ENCODE data around the gene KATNBL1.

Gene KATNBL1, protein sequence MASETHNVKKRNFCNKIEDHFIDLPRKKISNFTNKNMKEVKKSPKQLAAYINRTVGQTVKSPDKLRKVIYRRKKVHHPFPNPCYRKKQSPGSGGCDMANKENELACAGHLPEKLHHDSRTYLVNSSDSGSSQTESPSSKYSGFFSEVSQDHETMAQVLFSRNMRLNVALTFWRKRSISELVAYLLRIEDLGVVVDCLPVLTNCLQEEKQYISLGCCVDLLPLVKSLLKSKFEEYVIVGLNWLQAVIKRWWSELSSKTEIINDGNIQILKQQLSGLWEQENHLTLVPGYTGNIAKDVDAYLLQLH

DNA sequence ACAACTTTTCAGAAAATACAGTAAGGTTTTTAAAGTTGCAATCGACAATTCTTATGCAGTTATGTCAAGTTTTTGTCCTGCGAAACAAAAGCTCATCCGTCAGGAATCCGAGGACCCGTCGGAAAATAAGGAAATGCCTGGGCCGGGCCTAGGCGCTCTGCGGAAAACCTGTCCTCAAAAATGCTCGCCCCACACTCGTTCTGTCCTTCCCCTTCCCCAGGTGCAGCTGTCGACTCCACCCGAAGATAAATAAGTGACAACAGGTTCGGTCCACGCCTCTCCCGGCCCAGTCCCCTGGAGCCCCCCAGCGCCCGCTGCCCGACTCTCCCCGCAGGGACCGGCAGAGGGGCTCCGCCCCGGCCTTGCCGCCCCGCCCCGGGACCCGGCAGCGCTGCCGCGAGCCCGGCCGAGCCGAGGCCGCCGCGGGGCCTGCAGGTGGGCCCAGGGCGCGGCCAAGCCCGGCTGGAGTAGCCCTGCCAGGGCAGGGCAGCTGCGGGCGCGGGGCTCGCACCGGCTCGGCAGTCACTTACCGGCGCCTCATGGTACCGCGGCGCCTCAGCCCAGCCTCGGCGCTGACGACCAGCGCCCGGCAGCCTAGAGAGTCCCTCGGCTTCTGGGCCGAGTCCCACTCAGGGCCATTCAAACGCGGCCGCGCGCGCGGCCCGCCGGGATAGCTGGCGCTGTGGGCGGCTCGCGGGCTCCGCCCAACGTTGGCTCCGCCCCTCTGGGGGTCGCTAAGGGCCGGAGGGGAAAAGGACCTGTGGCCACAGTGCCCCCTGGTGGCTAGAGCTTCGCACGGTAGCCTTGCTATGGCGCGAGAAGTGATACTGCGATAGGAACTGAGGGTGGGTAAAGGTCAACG lies at the start of gene KATNBL1:
Gene KATNBL1, minus strand, starts transcription at position 676 of the 862 bp plus-strand sequence. CDS start 46,420 bp downstream, outside the sequence.
- peak; percentile 94 to 99 for DNase-seq

DNA sequence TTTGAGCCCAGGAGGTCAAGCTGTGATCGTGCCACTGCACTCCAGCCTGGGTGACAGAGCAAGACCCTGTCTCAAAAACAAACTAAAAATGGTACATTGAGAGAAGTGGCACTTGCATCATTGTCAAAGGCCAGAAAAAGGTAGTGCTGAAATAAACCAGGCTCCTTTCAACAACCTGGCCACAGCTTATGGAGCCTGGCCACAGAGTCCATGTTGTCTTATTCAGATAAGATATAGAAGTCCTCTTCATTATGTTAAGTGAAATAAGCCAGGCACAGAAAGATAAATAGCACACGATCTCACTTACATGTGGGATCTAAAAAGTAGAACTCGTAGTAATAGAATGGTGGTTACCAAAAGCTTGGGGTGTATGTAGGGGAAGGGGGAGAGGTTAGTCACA lies 49.7 kb upstream of the KATNBL1 start:
- no peak for DNase-seq

DNA sequence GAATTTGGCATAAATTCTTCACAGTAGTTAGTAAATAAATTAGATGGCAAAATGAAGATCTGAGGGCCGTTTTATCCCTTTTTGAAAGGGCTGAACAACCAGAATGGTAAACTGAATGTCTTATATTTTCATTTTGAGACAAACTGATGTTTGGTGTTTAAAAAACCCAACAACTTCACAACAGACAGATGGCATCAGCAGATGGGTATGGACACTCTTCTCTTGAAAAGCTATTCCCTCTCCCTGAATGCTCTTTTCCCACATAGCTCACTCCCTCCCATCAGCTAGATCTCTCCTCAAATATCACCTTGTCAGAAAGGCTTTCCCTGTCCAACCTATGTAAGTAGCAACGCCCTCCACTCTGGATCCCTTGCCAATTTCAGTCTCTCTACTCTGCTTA lies 48.3 kb upstream of the KATNBL1 start:
- DNase-seq = no peak

DNA sequence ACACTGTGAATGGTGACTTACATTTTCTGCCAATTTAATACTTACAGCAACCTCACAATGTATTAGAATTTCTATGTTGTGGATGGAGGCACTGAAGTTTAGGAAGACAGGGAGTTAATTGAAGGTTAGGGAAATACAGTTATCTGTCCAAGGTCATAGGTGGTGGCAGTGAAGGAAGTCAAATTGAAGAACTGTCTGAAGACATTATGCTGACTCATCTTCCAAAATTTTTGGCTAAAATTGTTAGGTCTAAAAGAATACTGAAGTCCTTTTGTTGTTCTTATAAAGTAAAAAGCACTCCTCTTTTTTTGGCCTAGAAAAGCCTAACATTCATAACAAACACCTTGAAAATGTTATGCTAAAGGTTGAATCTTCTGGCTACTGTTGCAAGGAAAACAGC lies 42.6 kb upstream of the KATNBL1 start:
- DNase-seq = no peak

DNA sequence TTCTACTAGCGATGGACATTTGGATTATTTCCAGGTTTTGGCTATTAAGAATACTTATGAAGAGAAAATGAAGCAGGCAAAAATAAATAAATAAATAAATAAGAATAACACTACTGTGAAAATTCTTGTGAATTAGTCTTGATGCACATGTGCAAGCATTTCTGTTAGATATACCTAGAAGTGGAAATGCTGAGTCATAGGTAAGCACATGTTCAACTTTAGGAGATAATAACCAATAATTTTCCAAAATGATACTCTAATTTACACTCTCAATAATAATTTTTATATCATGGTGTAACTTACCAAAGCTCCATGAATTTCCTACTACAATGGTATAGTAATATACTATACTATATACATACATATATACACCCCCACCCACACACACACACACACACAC lies 38.3 kb upstream of the KATNBL1 start:
- no peak for DNase-seq

DNA sequence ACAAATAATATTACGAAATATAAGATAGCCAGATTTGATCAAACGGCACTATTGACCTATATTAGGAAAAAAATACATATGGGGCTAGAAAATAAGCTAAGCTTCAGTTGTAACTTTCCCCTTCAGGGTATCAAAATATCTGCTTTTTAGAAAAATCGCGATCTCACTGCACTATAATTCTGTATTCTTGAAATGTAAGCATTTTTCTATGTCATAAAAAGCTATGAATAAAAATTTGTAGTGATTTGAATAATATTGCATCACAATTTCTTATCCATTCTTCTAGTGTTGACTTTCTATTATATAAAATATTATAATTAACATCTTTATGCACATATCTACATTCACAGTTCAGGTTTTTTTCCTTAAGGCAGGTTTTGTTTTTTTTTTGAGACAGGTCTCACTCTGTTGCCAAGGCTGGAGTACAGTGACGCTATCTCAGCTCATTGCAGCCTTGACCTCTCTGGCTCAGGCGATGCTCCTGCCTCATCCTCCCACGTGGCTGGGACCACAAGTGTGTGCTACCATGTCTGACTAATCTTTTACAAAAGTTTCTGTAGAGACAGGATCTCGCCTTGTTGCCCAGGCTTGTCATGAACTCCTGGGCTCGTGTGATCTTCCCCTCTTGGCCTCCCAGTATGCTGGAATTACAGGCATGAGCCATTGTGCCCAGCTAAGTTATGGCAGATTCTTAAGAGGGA lies 36.5 kb upstream of the KATNBL1 start:
- DNase-seq = no peak

DNA sequence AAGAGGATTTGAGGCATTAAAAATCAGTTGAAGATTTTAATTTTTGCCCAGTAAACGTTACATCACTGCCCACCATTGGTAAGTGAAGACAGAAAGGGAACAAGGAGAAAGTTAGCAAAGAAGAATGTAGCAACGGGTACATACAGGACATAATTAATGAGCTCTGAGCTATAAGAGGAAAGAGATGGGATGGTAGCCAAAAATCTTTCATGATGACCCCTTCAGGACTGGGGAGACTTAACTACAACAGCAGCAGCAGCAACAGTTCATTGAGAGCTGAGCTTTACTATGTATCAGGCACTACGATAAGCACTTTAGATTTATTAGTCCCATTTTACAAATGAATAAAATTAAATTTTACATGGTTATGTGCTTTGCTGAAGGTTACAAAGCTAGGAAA lies 33.3 kb upstream of the KATNBL1 start:
- no peak for DNase-seq

DNA sequence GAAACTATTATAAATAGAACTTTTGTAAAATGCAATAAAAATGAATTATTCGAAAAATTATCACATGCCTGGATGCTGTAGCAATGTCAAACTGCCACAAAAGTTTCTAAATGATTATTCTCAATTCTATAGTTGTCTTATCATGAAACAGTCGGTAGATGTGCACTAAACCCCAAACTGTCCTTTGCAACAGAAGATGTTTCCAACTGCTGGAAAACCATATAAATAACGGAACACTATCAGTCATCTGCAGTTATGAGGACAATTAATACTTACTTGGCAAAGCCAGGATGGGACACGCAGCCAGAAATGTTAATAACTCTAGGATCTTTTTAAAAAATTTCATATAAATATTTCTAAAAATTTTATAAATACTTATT lies 32.4 kb upstream of the KATNBL1 start:
- no peak for DNase-seq

DNA sequence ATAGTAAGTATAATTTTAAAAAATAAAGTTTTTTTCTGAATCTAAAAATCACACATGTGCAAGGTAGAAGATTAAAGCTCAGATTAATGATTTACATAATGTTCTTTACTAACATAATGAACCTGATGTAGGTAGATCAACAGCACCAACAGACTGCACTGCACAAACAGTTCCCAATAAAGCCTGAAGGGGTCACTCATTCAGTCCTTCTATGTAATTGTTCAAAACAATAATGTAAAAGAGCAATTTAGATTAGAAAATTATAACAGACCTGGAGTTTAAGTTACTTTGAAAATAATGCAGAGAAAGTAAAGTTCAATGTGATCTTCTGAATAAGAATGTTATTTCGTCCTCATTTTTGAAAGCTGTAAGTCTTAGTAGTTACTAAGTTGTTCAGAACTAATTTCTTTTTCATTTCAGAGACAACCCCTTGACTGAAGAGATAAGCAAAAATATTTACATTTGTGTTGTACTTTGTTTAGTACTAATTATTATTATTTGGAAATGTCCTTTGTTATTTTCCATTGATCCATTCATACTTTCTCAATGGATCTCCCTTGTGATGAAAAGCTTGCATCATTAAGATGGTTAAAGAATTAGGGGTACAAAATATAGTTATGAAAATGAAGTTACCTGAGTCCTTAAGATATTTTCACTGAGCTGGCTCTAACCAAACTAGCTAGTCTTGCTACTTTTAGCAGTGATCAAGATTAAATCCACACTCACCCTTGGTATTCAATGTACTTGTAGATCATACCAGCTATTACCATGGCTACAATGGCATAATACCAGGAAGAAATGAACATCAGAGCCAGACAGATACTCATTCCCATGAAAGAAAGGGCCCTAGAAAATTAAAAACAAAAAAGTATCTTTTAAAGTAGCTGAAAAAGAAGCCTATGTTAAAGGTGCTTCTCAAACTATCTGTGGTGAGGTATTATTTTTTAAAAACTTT lies 31.8 kb upstream of the KATNBL1 start:
- DNase-seq = peak in 1 of 2 experiments; percentile 31

DNA sequence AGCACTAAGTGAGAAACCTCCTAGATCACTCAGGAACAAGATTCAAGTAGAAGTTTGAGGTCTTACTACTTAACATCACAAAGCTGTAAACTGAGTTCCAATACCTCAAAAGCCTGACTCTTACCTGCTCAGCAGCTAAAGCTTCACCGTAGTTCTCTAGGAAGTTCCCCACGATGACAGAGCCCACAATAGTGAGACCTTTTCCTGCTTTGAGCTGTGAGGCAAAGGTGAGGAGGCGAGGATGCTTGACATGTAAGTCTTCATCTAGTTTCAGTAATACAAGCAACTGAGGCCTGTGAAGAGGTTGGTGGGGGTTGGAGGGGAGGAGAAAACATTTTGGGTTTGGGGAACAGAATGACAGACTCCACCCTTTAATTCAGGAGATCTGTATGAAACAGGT lies 30.6 kb upstream of the KATNBL1 start:
- DNase-seq = no peak

DNA sequence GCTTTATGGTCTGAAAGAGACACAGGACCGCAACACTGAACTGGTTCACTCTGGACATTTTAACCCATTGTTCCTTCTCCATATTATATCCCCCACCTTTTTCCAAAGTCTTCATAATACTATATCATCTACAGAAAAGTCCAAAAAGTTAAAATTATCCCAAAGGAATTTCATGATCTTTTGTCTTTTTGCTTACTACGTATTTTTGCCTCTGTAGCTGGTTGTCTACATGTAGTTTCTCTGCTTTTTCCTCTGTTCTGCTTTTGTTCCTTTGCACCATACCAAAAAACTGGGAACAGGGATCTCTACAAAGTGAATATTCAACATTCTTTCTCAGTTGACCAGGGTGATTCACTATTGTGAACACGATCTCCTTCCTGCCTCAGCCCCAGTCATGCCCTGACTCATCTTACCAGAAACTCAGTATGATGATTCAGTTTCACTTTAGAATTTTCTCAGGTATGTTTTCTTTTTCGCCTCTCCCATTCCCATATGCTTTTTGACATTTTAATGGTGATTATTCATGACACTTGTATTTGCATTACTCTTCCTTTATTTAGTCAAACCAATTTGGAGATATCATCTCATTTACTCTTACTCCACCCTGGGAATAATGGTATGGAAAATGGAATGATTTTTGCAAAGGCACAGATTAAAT lies 29.4 kb upstream of the KATNBL1 start:
- peak; percentile 24 to 46 for DNase-seq

DNA sequence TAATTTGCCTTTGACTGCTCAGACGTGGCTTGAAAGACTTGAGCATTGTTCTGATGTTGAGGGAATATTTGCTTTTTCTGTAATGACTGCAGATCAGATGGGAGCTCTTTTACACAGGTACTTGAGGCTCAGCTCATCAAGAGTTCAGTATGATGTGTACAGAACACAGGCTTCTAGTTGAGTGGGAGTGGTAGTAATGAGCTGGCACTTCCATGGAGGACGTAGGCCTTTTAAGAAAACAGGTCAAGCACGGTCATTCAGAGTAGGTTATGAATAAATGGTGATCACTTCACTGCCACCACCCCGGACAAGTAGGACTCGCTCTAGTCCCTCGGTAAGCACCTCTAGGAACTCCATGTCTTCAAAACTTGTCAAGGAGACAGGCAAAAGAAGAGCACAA lies 23.7 kb upstream of the KATNBL1 start:
- DNase-seq = no peak

DNA sequence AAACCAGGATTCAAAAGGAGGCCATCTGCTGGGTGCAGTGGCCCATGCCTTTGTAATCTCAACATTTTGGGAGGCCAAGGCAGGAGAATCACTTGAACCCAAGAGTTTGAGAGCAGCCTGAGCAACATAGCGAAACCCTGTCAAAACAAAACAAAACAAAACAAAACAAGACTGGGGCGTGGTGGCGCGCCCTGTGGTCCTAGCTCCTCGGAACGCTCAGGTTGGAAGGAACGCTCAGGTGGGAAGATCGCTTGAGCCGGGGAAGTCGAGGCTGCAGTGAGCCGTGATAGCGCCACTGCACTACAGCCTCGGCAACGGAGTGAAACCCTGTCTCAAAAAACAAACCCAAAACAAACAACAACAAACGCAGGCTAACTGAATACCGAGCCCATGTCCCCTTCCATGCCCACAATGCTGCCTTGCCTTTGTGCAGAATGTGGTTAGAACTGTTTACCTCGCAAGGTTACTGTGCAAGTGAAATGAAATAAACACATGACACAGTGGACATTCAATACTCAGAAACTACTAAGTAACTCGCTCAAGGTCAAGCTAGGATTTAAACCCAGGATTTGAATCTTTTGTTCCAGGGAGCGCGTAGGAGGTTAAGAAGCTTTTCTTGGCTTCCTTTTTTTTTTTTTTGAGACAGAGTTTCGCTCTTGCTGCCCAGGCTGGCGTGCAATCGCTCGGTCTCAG lies 14.2 kb upstream of the KATNBL1 start:
- DNase-seq = no peak

DNA sequence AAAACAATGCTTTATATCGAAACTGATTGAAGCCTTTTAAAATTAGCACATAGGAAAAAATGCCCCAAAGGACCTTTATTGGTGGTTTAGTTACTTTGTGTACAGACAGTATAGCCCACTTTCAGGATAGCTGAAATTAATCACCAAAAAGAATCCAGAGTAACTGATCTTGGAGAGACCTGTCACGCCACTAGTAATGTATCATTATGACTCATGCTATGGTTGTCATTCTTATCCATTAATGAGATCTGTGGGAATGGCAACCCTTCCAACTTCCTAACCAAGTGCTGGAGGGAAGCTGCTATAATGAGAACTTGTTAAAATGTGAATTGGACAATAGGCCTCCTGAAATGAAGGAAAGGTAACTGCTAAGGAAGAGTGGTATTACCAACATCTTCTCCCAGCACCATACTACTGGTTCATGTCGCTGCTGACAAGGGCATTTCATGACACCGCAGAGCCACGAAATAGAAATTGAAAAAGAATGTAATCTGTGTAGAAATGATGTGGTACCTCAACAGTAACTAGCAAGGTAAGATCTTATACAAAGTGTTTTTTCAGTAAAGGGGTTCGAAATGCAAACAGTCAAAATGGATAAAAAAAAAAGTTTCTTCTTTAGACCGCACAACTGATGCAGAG lies 7.8 kb upstream of the KATNBL1 start:
- DNase-seq = no peak

DNA sequence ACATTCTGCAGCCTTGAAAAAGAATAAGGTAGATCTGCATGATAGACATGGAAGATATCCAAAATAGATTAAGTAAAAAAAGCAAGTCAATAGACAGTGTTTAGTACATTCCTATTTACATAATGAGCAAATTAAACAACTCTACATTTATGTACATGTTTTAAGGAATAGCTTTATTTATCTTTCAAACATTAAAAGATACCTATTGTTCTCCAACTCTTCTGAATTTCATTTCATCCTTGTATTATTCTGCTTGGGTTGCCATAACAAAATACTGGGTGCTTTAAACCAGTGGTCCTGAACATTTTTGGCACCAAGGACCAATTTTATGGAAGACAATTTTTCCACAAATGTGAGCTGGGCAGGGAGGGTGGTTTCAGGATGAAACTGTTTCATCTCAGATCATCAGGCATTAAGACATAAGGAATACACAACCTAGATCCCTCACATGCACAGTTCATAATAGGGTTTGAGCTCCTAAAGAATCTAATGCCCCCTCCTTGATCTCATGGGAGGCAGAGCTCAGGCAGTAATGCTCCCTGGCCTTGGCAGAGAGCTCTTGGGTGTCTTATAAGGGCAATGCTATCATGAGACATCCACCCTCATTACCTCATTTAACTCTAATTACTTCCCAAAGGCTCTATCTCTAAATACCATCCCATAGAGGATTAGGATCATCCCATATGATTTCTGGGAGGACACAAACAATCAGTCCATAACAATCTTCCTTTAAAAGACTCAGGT lies 6.8 kb upstream of the KATNBL1 start:
- DNase-seq = no peak

DNA sequence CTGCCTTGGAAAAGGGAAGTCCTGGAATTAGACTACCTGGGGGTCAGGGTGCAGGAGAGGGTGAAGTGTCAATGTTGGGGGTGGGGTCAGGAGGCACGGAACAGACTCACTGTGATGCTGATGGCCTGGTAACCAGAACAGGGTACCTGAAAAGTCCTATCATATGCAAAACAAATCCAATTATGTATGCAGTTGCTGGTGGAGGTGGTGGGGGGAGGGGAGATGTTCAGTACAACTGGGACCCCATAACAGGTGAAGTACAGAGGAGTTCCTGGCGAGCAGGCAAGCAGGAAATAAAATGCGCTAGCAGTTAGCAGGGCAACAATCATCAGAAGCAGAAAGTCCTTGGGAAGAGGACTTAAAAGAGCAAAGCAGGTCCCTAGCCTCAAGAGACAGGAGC lies 4.2 kb upstream of the KATNBL1 start:
- DNase-seq = no peak

DNA sequence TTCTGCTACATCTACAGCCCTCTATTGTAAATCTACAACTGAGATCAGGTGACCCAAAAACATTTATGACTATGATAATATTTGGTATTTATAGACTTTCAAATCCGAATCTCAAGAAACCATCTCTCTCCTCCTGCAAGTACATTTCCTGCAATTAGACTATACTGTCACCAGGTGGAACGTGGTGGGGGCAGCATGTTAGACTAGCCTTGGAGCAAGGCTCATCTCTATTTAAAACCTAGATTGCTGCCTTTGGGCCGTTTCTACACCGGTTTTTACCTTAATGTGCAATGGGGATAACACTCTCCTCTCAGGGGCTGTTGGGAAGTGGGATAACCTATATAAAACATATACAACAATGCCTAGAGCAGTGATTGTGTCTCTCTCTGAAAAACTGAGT lies 3.8 kb upstream of the KATNBL1 start:
- DNase-seq = no peak

DNA sequence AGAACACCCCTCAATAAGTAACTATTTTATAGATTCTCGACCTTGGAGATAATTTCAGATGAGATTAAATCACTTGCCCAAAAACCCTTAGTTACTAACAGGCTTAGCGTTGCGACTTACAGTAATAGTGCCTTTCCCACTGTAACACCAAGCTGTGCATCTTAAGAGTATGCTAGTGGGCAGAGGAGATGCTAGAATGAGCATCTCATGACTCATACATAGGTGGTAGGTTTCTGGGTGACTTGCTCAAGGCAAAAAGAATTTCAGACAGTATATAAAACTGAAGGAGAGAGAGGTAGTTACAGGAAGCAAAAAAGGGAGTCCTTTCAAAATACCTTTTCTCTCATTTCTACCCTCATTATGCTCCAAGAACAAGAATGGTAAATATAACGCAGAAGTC lies 3.9 kb downstream of the KATNBL1 start:
- DNase-seq = no peak

DNA sequence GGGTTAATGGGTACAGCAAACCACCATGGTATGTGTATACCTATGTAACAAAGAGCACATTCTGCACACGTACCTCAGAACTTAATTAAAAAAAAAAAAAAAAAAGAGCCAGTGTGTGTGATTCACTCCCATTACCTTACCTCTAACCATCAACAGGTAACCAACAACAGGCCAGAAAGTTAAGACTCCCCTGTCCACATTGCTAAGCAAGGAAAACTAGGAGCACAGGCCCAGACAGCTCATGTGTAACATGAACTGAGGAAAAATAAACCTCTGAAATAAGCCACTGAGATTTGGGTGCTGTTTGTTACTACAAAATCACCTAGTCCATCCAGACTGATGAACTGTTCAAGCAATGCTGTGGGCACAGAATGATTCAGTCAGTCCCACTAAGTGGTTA lies 6.0 kb downstream of the KATNBL1 start:
- DNase-seq = no peak

DNA sequence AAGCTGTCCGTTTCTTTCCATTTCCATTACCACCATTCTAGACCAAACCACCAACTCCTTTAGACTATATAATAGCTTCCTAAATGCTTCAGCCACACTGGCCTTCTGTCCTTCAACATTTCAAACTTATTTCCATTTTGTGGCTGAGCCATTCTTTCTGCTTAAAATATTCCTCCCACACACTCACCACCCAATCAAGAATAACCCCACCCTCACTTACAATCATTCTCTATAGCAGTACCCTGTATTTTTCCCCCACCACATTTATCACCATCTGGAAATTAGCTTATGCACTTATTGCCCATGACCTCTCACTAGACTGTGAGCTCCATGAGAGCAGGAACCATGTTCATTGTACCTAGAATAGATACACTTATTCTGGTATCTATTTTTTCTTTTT lies 6.6 kb downstream of the KATNBL1 start:
- no peak for DNase-seq
